GM12878 (cell line): ENCODE results near the gene USP9X. TPM values are rescaled to one million over a fixed set of nuclear protein-coding genes. Genes with fewer than 3 reads are reported as not detected.

ENCODE experiments used
- ATAC-seq: fragments of 200-7000 bp; cut with Tn5 transposase; 3 replicates; pipeline ENCODE4 v1.9.1; 2020; ENCODE audit warnings: mild to moderate bottlenecking, moderate library complexity
- BruUV-seq: library from RNA; stranded (reverse); fragments of 400-500 nt; replicated peaks from 2 replicates; lab custom pipeline; 2021; lab: Mats Ljungman, UMichigan
- CTCF ChIA-PET: fragments of 300-600 bp; sonication (Branson Sonifier 250); formaldehyde crosslinking; extraction: SDS; loops from one replicate; lab custom pipeline; 2021; ENCODE audit warnings: inconsistent platforms; lab: Yijun Ruan, JAX
- POLR2A ChIA-PET: fragments of 350-600 bp; formaldehyde crosslinking; extraction: SDS; loops from one replicate; lab custom pipeline; 2021; ENCODE audit warnings: inconsistent platforms; lab: Charles Lee
- RAD21 ChIA-PET: fragments of 300-600 bp; sonication (Branson Sonifier 250); formaldehyde crosslinking; loops from one replicate; lab custom pipeline; 2023; ENCODE audit warnings: antibody characterized with exemption; ENCODE audit not compliant: unreplicated experiment; lab: Charles Lee
- SMC1A ChIA-PET: fragments of 300-600 bp; sonication (Branson Sonifier 250); formaldehyde crosslinking; loops from one replicate; lab custom pipeline; 2023; ENCODE audit not compliant: unreplicated experiment, uncharacterized antibody; lab: Charles Lee
- DNase-seq: peaks from one replicate; pipeline ENCODE4 v3.0.0-alpha.2; 2011; ENCODE audit warnings: low read depth, low spot score
- FAIRE-seq: peaks from 3 replicates; lab custom pipeline; 2011; peaks lifted over from hg19 to GRCh38; lab: Jason Lieb, UNC
- H2AFZ ChIP-seq: 2 replicates; pipeline ENCODE4 v1.6.0; 2011; ENCODE audit warnings: low read depth, low read length, control low read depth; ENCODE audit not compliant: control insufficient read depth
- H3K27ac ChIP-seq: 2 replicates; pipeline ENCODE4 v1.5.1; 2011; ENCODE audit warnings: control low read depth; ENCODE audit not compliant: control insufficient read depth, insufficient read depth
- H3K27me3 ChIP-seq, 2 experiments: replicated peaks in 1 of 2; 2 replicates each; pipeline versions ENCODE4 v1.6.0 to v1.6.1; 2011; ENCODE audit warnings: low read length in 1 of 2; ENCODE audit not compliant: control insufficient read depth in 2 of 2, insufficient read depth in 2 of 2
- H3K36me3 ChIP-seq, 2 experiments: 2 replicates each; pipeline ENCODE4 v1.5.1; 2011; ENCODE audit warnings: low read length in 1 of 2; ENCODE audit not compliant: control insufficient read depth in 2 of 2, insufficient read depth in 2 of 2
- H3K4me1 ChIP-seq: 2 replicates; pipeline ENCODE4 v1.6.1; 2011; ENCODE audit warnings: mild to moderate bottlenecking, low read length, moderate library complexity, mixed read lengths; ENCODE audit not compliant: control insufficient read depth, insufficient read depth
- H3K4me2 ChIP-seq: 2 replicates; pipeline ENCODE4 v1.6.0; 2011; ENCODE audit warnings: control low read depth; ENCODE audit not compliant: control insufficient read depth, insufficient read depth
- H3K4me3 ChIP-seq: fragments of 200-600 bp; sonication (generic); 2 replicates; pipeline ENCODE4 v1.5.1; 2016
- H3K79me2 ChIP-seq: 2 replicates; pipeline ENCODE4 v1.6.0; 2011; ENCODE audit warnings: low read length; ENCODE audit not compliant: control insufficient read depth, insufficient read depth
- H3K9ac ChIP-seq: 2 replicates; pipeline ENCODE4 v1.8.0; 2011; ENCODE audit warnings: low read length, control low read depth, mixed read lengths; ENCODE audit not compliant: control insufficient read depth, insufficient read depth
- H3K9me3 ChIP-seq: replicated peaks from 3 replicates; pipeline ENCODE4 v1.5.1; 2011; ENCODE audit warnings: mild to moderate bottlenecking, low read length; ENCODE audit not compliant: control insufficient read depth, insufficient read depth
- H4K20me1 ChIP-seq: 2 replicates; pipeline ENCODE4 v1.6.0; 2011; ENCODE audit not compliant: control insufficient read depth, insufficient read depth
- BACH1 ChIP-seq: fragments of 450-650 bp; IDR thresholded peaks from 2 replicates; pipeline ENCODE4 v1.6.1; 2017; ENCODE audit warnings: mild to moderate bottlenecking, borderline replicate concordance
- BCL11A ChIP-seq: IDR thresholded peaks from 2 replicates; pipeline ENCODE4 v1.6.1; 2011; ENCODE audit warnings: low read depth, low read length
- ESRRA ChIP-seq: IDR thresholded peaks from 2 replicates; pipeline ENCODE4 v1.6.1; 2012; ENCODE audit warnings: mild to moderate bottlenecking, low read length, improper control_type of control experiment
- FOS ChIP-seq: IDR thresholded peaks from 3 replicates; pipeline ENCODE4 v1.6.1; 2011; ENCODE audit warnings: borderline replicate concordance; ENCODE audit not compliant: insufficient read length; ENCODE audit errors: extremely low read depth
- KLF5 ChIP-seq: fragments of 450-650 bp; IDR thresholded peaks from 2 replicates; pipeline ENCODE4 v1.6.1; 2014; ENCODE audit warnings: mild to moderate bottlenecking; ENCODE audit not compliant: partially characterized antibody
- MTA3 ChIP-seq: IDR thresholded peaks from 2 replicates; pipeline ENCODE4 v1.6.1; 2012; ENCODE audit warnings: low read length, inconsistent platforms, borderline replicate concordance
- NR2F1 ChIP-seq: fragments of 450-650 bp; conservative IDR thresholded peaks from 2 replicates; pipeline ENCODE4 v1.6.1; 2017; ENCODE audit warnings: mild to moderate bottlenecking
- PBX3 ChIP-seq: IDR thresholded peaks from 2 replicates; pipeline ENCODE4 v1.6.1; 2011; ENCODE audit warnings: mild to moderate bottlenecking, low read depth, low read length, moderate library complexity; ENCODE audit not compliant: insufficient replicate concordance
- PML ChIP-seq: IDR thresholded peaks from 2 replicates; pipeline ENCODE4 v1.6.1; 2012; ENCODE audit warnings: low read length, inconsistent platforms
- ZBTB40 ChIP-seq: fragments of 450-650 bp; IDR thresholded peaks from 2 replicates; pipeline ENCODE4 v1.6.1; 2016; ENCODE audit warnings: mild to moderate bottlenecking, moderate library complexity, borderline replicate concordance
- ZSCAN29 ChIP-seq: fragments of 450-650 bp; IDR thresholded peaks from 2 replicates; pipeline ENCODE4 v1.6.1; 2017; ENCODE audit warnings: mild to moderate bottlenecking, moderate library complexity
- WGBS: methylation state at CpG from one replicate; pipeline ENCODE4 v1.1.6; 2016; ENCODE audit warnings: low lambda C conversion rate; ENCODE audit not compliant: insufficient replicate concordance, insufficient coverage; ENCODE audit errors: missing lambda C conversion rate; 5-methylcytosine and 5-hydroxymethylcytosine counted together
- in situ Hi-C: fragments of 300-500 bp; cut with MboI; formaldehyde crosslinking; loops from 9 replicates; pipeline ENCODE4 v1.14.3; 2018; ENCODE audit warnings: mixed read lengths
- intact Hi-C: fragments of 100-400 bp; cut with micrococcal nuclease; formaldehyde crosslinking; loops from one replicate; pipeline ENCODE4 v1.14.2; 2022; ENCODE audit not compliant: unreplicated experiment
- polyA plus RNA-seq, 11 experiments: library from polyadenylated mRNA; depleted of rRNA in 4 of 11; unstranded in 6 of 11; stranded (reverse) in 5 of 11; fragments of >200 nt; fragmentation: Nextera tagmentation in 4 of 11; fragmentation: Illumina TruSeq in 1 of 11; extraction: Ambion mirVana in 4 of 11; extraction: Trizol in 1 of 11; gene quantifications; 1 replicate in 1 of 11; 2 replicates in 10 of 11; pipeline versions ENCODE4 v1.2.1 to v1.2.3, GENCODE V29; 2011 to 2016; ENCODE audit warnings: inconsistent platforms in 2 of 11, missing spikeins in 2 of 11, low read depth in 1 of 11
- total RNA-seq, 4 experiments: library from RNA; depleted of rRNA in 3 of 4; stranded (reverse); fragments of >200 nt in 3 of 4; fragmentation: Illumina TruSeq in 1 of 4; extraction: Trizol in 1 of 4; gene quantifications; 2 replicates each; pipeline versions ENCODE4 v1.2.1 to v1.2.3, GENCODE V29; 2013 to 2021

USP9X gene
- total and polyA plus RNA-seq, 10 of the 15 experiments (the other 5 are each of a cell fraction or from before 2014, with no cell fraction given): 9.3 to 61.6 (median 31.7) TPM

- DNase-seq: no peak
- intact Hi-C loops: no loop called here
- ChIA-PET CTCF (interaction anchor here (0.8 to 2.6 kb wide), 2 partner anchors 17 to 19 kb away, joined by 3 to 14 read pairs; no protein-coding TSS in a partner anchor), RAD21 (interaction anchor here (1.2 to 2.1 kb wide), 3 partner anchors 12 to 19 kb away, joined by 3 to 5 read pairs (median 3); no protein-coding TSS in a partner anchor), POLR2A (interaction anchor here (0.7 to 1.9 kb wide), 5 partner anchors 10 to 24 kb away, joined by 3 to 6 read pairs (median 4); partner anchors contain the start of gene USP9X), SMC1A (interaction anchor here (0.9 to 2.4 kb wide), 7 partner anchors 12 to 217 kb away, joined by 3 to 9 read pairs (median 4); no protein-coding TSS in a partner anchor)
- FAIRE-seq: no peak
- Histone ChIP-seq H3K4me2 (no peak overlapping the region; the same call in 1 of the 2 replicates), H2AFZ (no peak overlapping the region), H3K9ac (no peak overlapping the region), H4K20me1 (0 out of 2 replicates have a peak, but pooled peaks cover 4% of the 10 kb centered on the region), H3K27me3 (no peaks in the 10 kb centered on the region), H3K4me1 (peaks cover 3% of the 10 kb centered on the region; the same call in 1 of the 2 replicates), H3K27ac (no peak overlapping the region), H3K79me2 (peaks cover 86% of the 10 kb centered on the region), H3K9me3 (no peaks in the 10 kb centered on the region), H3K36me3 (no peaks in the 10 kb centered on the region), H3K4me3 (no peak overlapping the region)
- TF ChIP-seq ZBTB40 (no peak), MTA3 (no peak), FOS (no peak), BACH1 (no peak), NR2F1 (no peak), PML (no peak), ESRRA (no peak), PBX3 (no peak), ZSCAN29 (no peak), BCL11A (no peak), KLF5 (no peak)
- in situ Hi-C loops: no loop called here
- ATAC-seq: peak; percentile 47
- TSS peak; percentile 11 for BruUV-seq
- WGBS: 97% methylated on average over 2 of the region's 2 CpGs
These were observed 10.7 kb downstream of the USP9X start for GRCh38 chrX:41095908-41096307.
